ENCODE data around the gene GPHN.

- TF ChIP-seq CTCF (conservative IDR thresholded peaks at IDR 0.05 in 1 of 2, IDR thresholded peaks at IDR 0.05 in 1 of 2; ENCODE audit: extremely low read depth in 1 of 2, insufficient read depth in 1 of 2, low read depth in 1 of 2, low read length in 2 of 2) (no peak), EZH2 (IDR thresholded peaks at IDR 0.05; ENCODE audit: borderline replicate concordance, low read length) (no peak)
These were observed 25.1 kb upstream of the GPHN start for GRCh38 chr14:66482873-66483272.

Measured in mammary epithelial cell (primary cell).